Heart right ventricle (tissue), 16 donors: ENCODE data around the gene TCERG1. TPM values are rescaled to one million over a fixed set of nuclear protein-coding genes. Genes with fewer than 3 reads are reported as not detected.

ENCODE experiments used
- ATAC-seq, 8 donors: fragments of 200-7000 bp; cut with Tn5 transposase; one replicate each; pipeline ENCODE4 v1.9.1; 2020; ENCODE audit warnings: mild to moderate bottlenecking in 8 of 8, moderate library complexity in 8 of 8, moderate number of reproducible peaks in 1 of 8
- DNase-seq, 2 donors: peaks; one replicate each; pipeline ENCODE4 v3.0.0-alpha.2; 2020
- H3K27ac ChIP-seq, 10 donors: fragments of 200-600 bp; sonication (generic) in 2 of 10; one replicate each; pipeline versions ENCODE4 v1.5.0 to v1.8.0; 2020 to 2022; ENCODE audit warnings: mild to moderate bottlenecking in 3 of 10
- H3K27me3 ChIP-seq, 7 donors: fragments of 200-600 bp; one replicate each; pipeline ENCODE4 v1.8.0; 2021 to 2022; ENCODE audit warnings: mild to moderate bottlenecking in 2 of 7
- H3K36me3 ChIP-seq, 9 donors: fragments of 200-600 bp; sonication (generic) in 1 of 9; one replicate each; pipeline versions ENCODE4 v1.5.0 to v1.8.0; 2020 to 2022; ENCODE audit warnings: mild to moderate bottlenecking in 2 of 9
- H3K4me1 ChIP-seq, 9 donors: fragments of 200-600 bp; sonication (generic) in 1 of 9; one replicate each; pipeline versions ENCODE4 v1.5.0 to v1.8.0; 2020 to 2022; ENCODE audit warnings: mild to moderate bottlenecking in 4 of 9
- H3K4me3 ChIP-seq, 10 donors: fragments of 200-600 bp; sonication (generic) in 2 of 10; one replicate each; pipeline versions ENCODE4 v1.5.0 to v1.8.0; 2020 to 2022; ENCODE audit warnings: mild to moderate bottlenecking in 7 of 10, moderate library complexity in 2 of 10
- H3K9me3 ChIP-seq, 11 donors: fragments of 200-600 bp in 10 of 11; sonication (generic) in 2 of 11; one replicate each; pipeline versions ENCODE4 v1.5.0 to v1.8.0; 2013 to 2022; ENCODE audit warnings: mild to moderate bottlenecking in 2 of 11, control low read depth in 1 of 11, moderate library complexity in 1 of 11
- CTCF ChIP-seq, 9 donors: fragments of 200-600 bp; sonication (generic) in 2 of 9; IDR thresholded peaks; one replicate each; pipeline versions ENCODE4 v1.5.0 to v1.8.0; 2021 to 2022; ENCODE audit warnings: antibody characterized with exemption in 9 of 9, mild to moderate bottlenecking in 5 of 9, moderate library complexity in 1 of 9
- WGBS, 2 donors: extraction: QIAGEN DNeasy Blood & Tissue Kit; methylation state at CpG; one replicate each; pipeline ENCODE4 v1.1.7; 2013; ENCODE audit warnings: inconsistent platforms in 1 of 2; 5-methylcytosine and 5-hydroxymethylcytosine counted together
- intact Hi-C, 10 donors: fragments of 100-400 bp; cut with DNase I; formaldehyde crosslinking; loops; one replicate each; pipeline versions ENCODE4 v1.11.1 to v1.14.2; 2022
- polyA plus RNA-seq, 2 donors: library from polyadenylated mRNA; stranded (reverse); fragments of 200-250 nt; gene quantifications; one replicate each; pipeline ENCODE4 v1.2.3, GENCODE V29; 2013
- total RNA-seq, 10 donors: library from RNA; stranded (reverse); fragmentation: NEBNext Ultra II Directional in 3 of 10; extraction: Animal tissue kit (Norgen Biotek cat#: 25700) in 3 of 10; gene quantifications; one replicate each; pipeline versions ENCODE4 v1.2.1 to v1.2.4, GENCODE V29; 2021 to 2023
- donor health status: Arrhythmogenic right ventricular cardiomyopathy.
- donor health status: ischemic (EF 13 %, LVEDD 7.1; RV severe dilation, severe dysfunction).
- donor health status: healthy with polysubstance abuse.
- donor health status: DM: no; HTN: yes; CAD: no.
- donor health status: DM: no; HTN: no; CAD: no.
- donor health status: ischemic (EF 25% LVEDD 6.9; RV normal size, moderate dysfunction).
- donor health status: ischemic (EF 25% LVEDD 5.7; RV mildly dilated, moderate dysfunction).
- donor health status: healthy.
- donor health status: DM: yes; HTN: yes; CAD: no.
- donor health status: Ischemic cardiomyopathy.
- donor health status: ischemic (EF 35%, LVEDD 5.7; RV mildly dilated, moderate dysfunction).
- donor health status: nonischemic (EF 11% LVEDD 7.7; RV severe dilation, severe dysfunction).
- donor health status: DM: yes; HTN: yes; CAD: no.
- donor health status: PGD.
- donor health status: ischemic (EF 29% LVEDD 5.4; RV normal size, mild dysfunction).
- donor health status: nonischemic (EF 23%, LVEDD 6.1; RV moderate dilation, normal function).

The TCERG1 gene
- total and polyA plus RNA-seq, 12 donors = 11.2 to 59.2 (median 21.1) TPM

- no peak for DNase-seq
- Histone ChIP-seq H3K27ac (no peak overlapping the region), H3K27me3 (peaks cover 0 to 47% (median 4%) of the 10 kb centered on the region in 7 donors), H3K36me3 (no peaks in the 10 kb centered on the region), H3K4me3 (no peak overlapping the region), H3K9me3 (no peaks in the 10 kb centered on the region), H3K4me1 (no peaks in the 10 kb centered on the region)
- 79 to 86% methylated on average over 3 of the region's 3 CpGs for WGBS, 2 donors
- no peak for TF ChIP-seq CTCF (IDR thresholded peaks at IDR 0.05)
- intact Hi-C loops = no loop called here
- no peak for ATAC-seq
Observed at GRCh38 chr5:146523698-146524097, 76.6 kb downstream of the TCERG1 start.

DNA sequence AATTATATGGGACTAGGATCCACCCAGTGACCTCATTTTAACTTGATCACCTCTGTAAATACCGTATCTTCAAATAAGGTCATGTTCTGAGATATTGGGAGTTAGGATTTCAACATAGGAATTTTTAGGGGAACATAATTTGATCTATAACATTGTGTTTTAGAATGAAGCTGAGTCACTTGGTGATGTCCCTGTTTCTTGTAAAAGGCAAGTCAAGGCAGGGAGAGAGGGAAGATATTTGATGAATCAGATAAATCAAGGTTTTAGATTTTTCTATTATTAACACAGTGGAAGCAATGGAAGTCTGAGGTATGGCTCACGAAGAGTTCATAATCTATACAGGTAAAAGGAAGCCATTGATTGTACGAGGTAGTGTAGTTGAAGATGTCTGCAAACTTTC is 80.7 kb downstream of the TCERG1 start:
- Histone ChIP-seq H3K36me3 (no peaks in the 10 kb centered on the region), H3K27ac (no peak overlapping the region), H3K4me3 (no peak overlapping the region), H3K4me1 (no peaks in the 10 kb centered on the region), H3K27me3 (peaks cover 0 to 40% (median 2%) of the 10 kb centered on the region in 7 donors), H3K9me3 (no peaks in the 10 kb centered on the region)
- DNase-seq = no peak
- WGBS, 2 donors = 71 to 82% methylated on average over 3 of the region's 3 CpGs
- intact Hi-C loops = no loop called here
- no peak for ATAC-seq
- TF ChIP-seq CTCF (IDR thresholded peaks at IDR 0.05) = no peak

DNA sequence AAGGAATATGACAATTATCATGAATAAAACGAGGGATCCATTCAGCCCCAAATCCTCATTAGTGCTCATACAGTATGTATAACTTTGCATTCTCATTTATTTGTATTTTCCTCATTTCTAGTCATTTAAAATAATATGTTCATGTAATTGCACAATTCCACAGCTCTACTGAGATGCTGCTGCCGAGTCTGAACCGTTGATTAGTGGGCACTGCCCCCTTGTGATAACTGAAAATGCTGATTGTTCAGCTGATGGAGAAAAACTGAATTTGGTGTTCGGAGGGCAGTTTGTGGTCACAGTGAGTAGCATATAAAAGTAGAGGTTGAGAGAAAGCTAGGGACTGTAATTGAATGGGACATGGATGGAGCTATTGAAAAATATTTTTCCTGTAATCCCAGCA is 81.1 kb downstream of the TCERG1 start:
- ATAC-seq = no peak
- 66 to 72% methylated on average over 4 of the region's 4 CpGs for WGBS, 2 donors

DNA sequence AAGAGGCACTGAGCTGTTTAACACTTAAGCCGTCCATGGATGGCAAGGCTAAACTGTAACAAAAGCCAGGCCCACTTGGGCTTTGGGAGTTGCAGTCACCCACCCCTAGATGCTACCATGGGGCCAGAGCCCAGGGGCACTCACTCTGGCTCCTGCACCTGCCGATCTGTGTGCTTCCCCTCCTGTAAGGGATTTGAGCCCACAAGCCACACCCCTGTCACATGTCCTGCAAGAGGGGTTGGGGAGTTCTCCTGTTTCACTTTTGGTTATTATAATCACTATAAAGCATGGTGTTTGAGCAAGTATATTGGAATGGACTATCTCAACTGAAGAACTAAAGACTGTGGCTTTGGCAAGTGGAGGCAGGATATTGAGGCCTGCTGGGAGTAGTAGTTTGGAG is 82.9 kb downstream of the TCERG1 start:
- Histone ChIP-seq H3K4me3 (no peak overlapping the region), H3K4me1 (no peaks in the 10 kb centered on the region), H3K9me3 (no peaks in the 10 kb centered on the region), H3K27ac (no peak overlapping the region), H3K36me3 (no peaks in the 10 kb centered on the region), H3K27me3 (peaks cover 0 to 25% (median 0%) of the 10 kb centered on the region in 7 donors)
- no peak for ATAC-seq
- WGBS, 2 donors = 56 to 75% methylated on average over 2 of the region's 2 CpGs
- no peak for DNase-seq
- intact Hi-C loops = loop anchor here in 4 of 10 donors (5.0 to 10.0 kb wide), 4 partner anchors 655 to 1055 kb away; no protein-coding TSS in a partner anchor
- TF ChIP-seq CTCF (IDR thresholded peaks at IDR 0.05) = no peak

More for the DNA sequence above, 81.1 kb downstream of the TCERG1 start:
- no peak overlapping the region for H3K4me3 ChIP-seq
- H3K27ac ChIP-seq = no peak overlapping the region
- intact Hi-C loops = no loop called here
- H3K9me3 ChIP-seq = no peaks in the 10 kb centered on the region
- DNase-seq = no peak
- no peak for TF ChIP-seq CTCF (IDR thresholded peaks at IDR 0.05)
- H3K4me1 ChIP-seq = no peaks in the 10 kb centered on the region
- H3K27me3 ChIP-seq = peaks cover 0 to 38% (median 0%) of the 10 kb centered on the region in 7 donors
- H3K36me3 ChIP-seq = no peaks in the 10 kb centered on the region
